ENCODE measurements around the gene PUM2.
"Not testable (repeated sequence)": the region's sequence is repeated elsewhere in the genome, so short reads cannot be mapped to it uniquely, and the experiment has no call there.

The PUM2 gene

GRCh38 chr2:20235655-20236305, 114.9 kb downstream of the PUM2 start:
- no peak for DNase-seq (ENCODE audit: low spot score in 2 of 2)
- Histone ChIP-seq H3K36me3 (replicated peaks) (no peaks in the 10 kb centered on the region), H3K9me3 (peaks cover 3% of the 10 kb centered on the region; the same call in 1 of the 2 replicates), H3K4me3 (no peak overlapping the region), H3K27me3 (ENCODE audit: low read depth) (0 out of 2 replicates have a peak, but pooled peaks cover 3% of the 10 kb centered on the region), H3K4me1 (no peaks in the 10 kb centered on the region)
- in situ Hi-C loops (cut with MboI; ENCODE audit: low sequenced_read_pairs) = no loop called here

GRCh38 chr2:20234597-20234996, 116.0 kb downstream of the PUM2 start:
- H3K36me3 ChIP-seq (replicated peaks); H3K4me3 ChIP-seq; H3K9me3 ChIP-seq; H3K27me3 ChIP-seq (ENCODE audit: low read depth); H3K4me1 ChIP-seq; in situ Hi-C loops (cut with MboI; ENCODE audit: low sequenced_read_pairs); DNase-seq (ENCODE audit: low spot score in 2 of 2): not testable (repeated sequence)

GRCh38 chr2:20232837-20233207, 117.8 kb downstream of the PUM2 start:
- Histone ChIP-seq H3K36me3 (replicated peaks) (no peaks in the 10 kb centered on the region), H3K27me3 (ENCODE audit: low read depth) (0 out of 2 replicates have a peak, but pooled peaks cover 3% of the 10 kb centered on the region), H3K4me1 (no peaks in the 10 kb centered on the region), H3K9me3 (peaks cover under 1% of the 10 kb centered on the region; the same call in 1 of the 2 replicates), H3K4me3 (no peak overlapping the region)
- in situ Hi-C loops (cut with MboI; ENCODE audit: low sequenced_read_pairs) = no loop called here
- peak in 1 of 2 experiments; percentile 3 for DNase-seq (ENCODE audit: low spot score in 2 of 2)

DNA sequence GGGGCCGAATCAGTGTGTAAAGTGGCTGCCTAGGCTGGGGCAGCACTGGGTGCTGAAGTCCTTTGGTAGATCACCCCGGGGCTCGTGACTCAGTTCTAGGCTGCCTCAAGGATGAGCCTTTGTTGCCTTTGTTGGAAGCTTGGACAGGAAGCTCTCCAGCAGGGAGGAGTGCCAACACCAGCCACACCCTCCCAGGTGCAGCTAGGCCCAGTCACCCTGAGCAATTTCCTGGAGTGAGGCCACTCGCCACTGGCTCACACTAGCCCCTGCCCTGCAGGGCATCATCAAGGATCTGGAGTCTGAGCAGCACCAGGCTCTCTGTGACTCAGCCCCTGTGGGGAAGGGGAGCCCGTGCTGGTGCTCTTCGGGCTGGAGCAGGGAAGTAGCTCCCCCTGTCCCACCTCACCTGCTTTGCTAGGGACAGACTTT, 119.0 kb downstream of the PUM2 start:
- peak in 1 of 2 experiments; percentile 7 for DNase-seq (ENCODE audit: low spot score in 2 of 2)
- no peaks in the 10 kb centered on the region for H3K4me1 ChIP-seq
- no peaks in the 10 kb centered on the region for H3K9me3 ChIP-seq
- no peaks in the 10 kb centered on the region for H3K27me3 ChIP-seq (ENCODE audit: low read depth)
- in situ Hi-C loops (cut with MboI; ENCODE audit: low sequenced_read_pairs) = no loop called here
- no peaks in the 10 kb centered on the region for H3K36me3 ChIP-seq (replicated peaks)
- no peak overlapping the region for H3K4me3 ChIP-seq

DNA sequence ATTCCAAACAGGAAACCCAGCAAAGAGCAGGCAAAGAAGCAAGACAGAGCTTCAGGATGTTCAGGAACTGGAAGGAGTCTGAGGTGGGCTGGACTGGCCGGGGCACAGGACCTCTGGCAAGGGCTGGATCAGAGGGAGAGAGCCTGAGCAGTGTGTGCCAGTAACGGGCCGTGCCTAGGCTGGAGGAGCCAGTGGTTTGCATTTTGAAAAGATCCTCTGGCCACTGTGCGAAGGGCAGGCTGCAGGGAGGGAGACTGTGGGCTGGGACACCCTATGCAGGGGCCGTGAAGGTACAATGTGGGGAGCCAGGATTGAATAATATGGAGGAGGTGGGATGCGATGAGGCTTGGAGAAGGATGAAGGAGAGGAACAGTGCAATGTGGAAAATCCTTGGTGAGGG, 119.5 kb downstream of the PUM2 start:
- H3K9me3 ChIP-seq = no peaks in the 10 kb centered on the region
- H3K36me3 ChIP-seq (replicated peaks) = no peaks in the 10 kb centered on the region
- H3K4me1 ChIP-seq = no peaks in the 10 kb centered on the region
- H3K27me3 ChIP-seq (ENCODE audit: low read depth) = no peaks in the 10 kb centered on the region
- DNase-seq (ENCODE audit: low spot score in 2 of 2) = peak in 1 of 2 experiments; percentile 5
- in situ Hi-C loops (cut with MboI; ENCODE audit: low sequenced_read_pairs) = no loop called here
- H3K4me3 ChIP-seq = no peak overlapping the region

DNA sequence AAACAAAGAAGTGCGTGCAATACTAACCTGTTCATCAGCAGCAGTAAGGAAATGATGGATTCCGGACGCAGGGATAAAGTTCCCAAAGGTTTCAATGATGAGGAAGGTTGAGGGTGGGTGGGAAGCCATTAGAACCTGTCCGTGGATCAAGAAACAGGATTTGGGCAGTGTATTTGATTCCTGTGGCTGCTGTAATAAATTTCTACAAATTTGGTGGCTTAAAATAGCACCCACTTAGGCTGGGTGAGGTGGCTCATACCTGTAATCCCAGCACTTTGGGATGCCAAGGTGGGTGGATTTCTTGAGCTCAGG, 120.6 kb downstream of the PUM2 start:
- DNase-seq (ENCODE audit: low spot score in 2 of 2) = no peak
- in situ Hi-C loops (cut with MboI; ENCODE audit: low sequenced_read_pairs) = no loop called here
- Histone ChIP-seq H3K27me3 (ENCODE audit: low read depth) (no peaks in the 10 kb centered on the region), H3K4me1 (peaks cover 3% of the 10 kb centered on the region; the same call in 1 of the 2 replicates), H3K9me3 (no peaks in the 10 kb centered on the region), H3K4me3 (no peak overlapping the region), H3K36me3 (replicated peaks) (no peaks in the 10 kb centered on the region)

- in situ Hi-C loops (cut with MboI; ENCODE audit: low sequenced_read_pairs) = no loop called here
- H3K4me3 ChIP-seq = no peak overlapping the region
Measured at GRCh38 chr2:20229322-20230113, 121.1 kb downstream of the PUM2 start.

DNA sequence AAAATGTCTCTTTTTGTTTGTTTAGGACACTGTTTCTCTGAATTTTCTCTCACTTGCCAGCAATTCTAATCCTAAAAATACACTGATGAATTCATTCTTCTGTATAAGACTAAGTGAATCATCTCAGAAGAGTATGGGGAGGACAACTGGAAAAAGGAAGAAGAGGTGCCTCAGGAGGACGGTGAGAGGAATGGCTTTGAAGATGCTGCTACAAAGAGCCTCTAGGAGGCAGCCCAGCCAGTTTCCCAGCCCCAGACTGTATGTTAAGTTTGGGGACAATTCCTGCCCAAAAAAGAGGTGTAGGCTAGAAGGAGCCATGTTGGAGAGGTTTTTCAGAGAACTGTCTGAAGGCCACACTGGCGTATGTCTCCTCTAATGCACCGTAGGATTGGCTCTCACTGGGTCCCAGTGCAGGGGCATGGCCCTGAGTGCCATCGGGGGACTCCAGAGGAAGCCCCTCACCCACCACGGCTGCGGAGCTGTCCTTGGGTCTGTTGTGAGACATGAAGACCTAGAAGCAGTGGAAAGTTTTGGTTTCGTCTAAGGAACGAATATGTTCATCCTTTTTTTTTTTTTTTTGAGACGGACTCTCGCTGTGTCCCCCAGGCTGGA, 122.6 kb downstream of the PUM2 start:
- DNase-seq (ENCODE audit: low spot score in 2 of 2) = no peak
- Histone ChIP-seq H3K36me3 (replicated peaks) (no peaks in the 10 kb centered on the region), H3K4me1 (peaks cover 3% of the 10 kb centered on the region; the same call in 1 of the 2 replicates), H3K4me3 (no peak overlapping the region), H3K9me3 (no peaks in the 10 kb centered on the region), H3K27me3 (ENCODE audit: low read depth) (no peaks in the 10 kb centered on the region)
- in situ Hi-C loops (cut with MboI; ENCODE audit: low sequenced_read_pairs) = no loop called here

More at GRCh38 chr2:20229322-20230113, 121.1 kb downstream of the PUM2 start:
- H3K4me1 ChIP-seq = peaks cover 3% of the 10 kb centered on the region; the same call in 1 of the 2 replicates
- no peaks in the 10 kb centered on the region for H3K36me3 ChIP-seq (replicated peaks)
- no peak for DNase-seq (ENCODE audit: low spot score in 2 of 2)
- no peaks in the 10 kb centered on the region for H3K27me3 ChIP-seq (ENCODE audit: low read depth)
- no peaks in the 10 kb centered on the region for H3K9me3 ChIP-seq

- H3K4me3 ChIP-seq = no peak overlapping the region
- no peaks in the 10 kb centered on the region for H3K27me3 ChIP-seq (ENCODE audit: low read depth)
- DNase-seq (ENCODE audit: low spot score in 2 of 2) = no peak
- H3K9me3 ChIP-seq = no peaks in the 10 kb centered on the region
- in situ Hi-C loops (cut with MboI; ENCODE audit: low sequenced_read_pairs) = no loop called here
- H3K4me1 ChIP-seq = peaks cover 12% of the 10 kb centered on the region
- no peaks in the 10 kb centered on the region for H3K36me3 ChIP-seq (replicated peaks)
Measured at GRCh38 chr2:20226152-20226545, 124.5 kb downstream of the PUM2 start.

DNA sequence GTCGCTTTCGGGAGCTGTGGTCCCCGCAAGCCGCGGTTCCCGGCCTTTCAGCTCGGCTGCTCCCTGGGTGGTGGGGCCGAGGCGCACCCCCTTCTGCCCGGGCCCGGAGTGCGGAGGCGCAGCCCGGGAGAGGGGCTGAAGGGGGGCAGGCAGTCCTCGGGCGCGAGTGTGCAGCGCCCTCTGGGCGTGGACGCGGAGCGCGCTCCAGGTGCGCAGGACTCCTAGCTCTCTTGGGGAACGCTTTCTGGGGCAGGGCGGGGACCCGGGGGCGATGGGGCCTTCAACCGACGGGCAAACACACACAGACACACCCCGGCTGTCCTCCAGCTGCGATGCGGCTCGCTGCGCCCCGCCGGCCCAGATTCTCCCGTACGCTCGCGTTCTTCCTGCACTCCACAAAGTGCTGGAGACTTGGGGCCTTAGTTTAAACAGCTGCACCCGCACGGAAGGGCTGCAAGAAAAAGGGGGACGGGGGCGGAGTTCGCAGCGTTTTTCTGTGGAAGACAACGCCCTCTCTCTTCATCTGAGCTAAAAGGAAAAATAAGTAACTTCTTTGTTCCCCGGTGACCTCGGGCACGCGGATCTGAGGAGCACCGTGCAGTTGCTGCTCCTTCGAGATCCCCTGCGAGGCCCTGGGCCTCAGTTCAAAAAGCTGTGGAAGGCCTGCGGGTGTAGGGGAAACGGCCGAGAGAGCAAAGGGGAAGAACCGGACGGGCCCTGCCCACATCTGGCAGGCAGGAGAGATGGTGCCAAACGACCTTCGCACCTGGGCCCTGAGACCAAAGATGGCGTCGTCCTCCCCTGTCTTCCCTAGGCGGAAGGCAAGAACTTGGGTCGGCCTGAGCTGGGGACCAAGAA, 125.1 kb downstream of the PUM2 start:
- H3K4me3 ChIP-seq = peak overlapping the region; percentile 60
- H3K4me1 ChIP-seq = peaks cover 12% of the 10 kb centered on the region
- H3K36me3 ChIP-seq (replicated peaks) = no peaks in the 10 kb centered on the region
- in situ Hi-C loops (cut with MboI; ENCODE audit: low sequenced_read_pairs) = no loop called here
- peak; percentile 50 to 82 for DNase-seq (ENCODE audit: low spot score in 2 of 2)
- H3K9me3 ChIP-seq = no peaks in the 10 kb centered on the region
- no peaks in the 10 kb centered on the region for H3K27me3 ChIP-seq (ENCODE audit: low read depth)

- H3K4me1 ChIP-seq = peaks cover 12% of the 10 kb centered on the region
- H3K9me3 ChIP-seq = no peaks in the 10 kb centered on the region
- peak within 1 kb of the TSS; percentile 60 for H3K4me3 ChIP-seq
- in situ Hi-C loops (cut with MboI; ENCODE audit: low sequenced_read_pairs) = no loop called here
- no peaks in the 10 kb centered on the region for H3K27me3 ChIP-seq (ENCODE audit: low read depth)
- peak; percentile 71 to 87 for DNase-seq (ENCODE audit: low spot score in 2 of 2)
- H3K36me3 ChIP-seq (replicated peaks) = no peaks in the 10 kb centered on the region
Measured at GRCh38 chr2:20224716-20225293, 125.8 kb downstream of the PUM2 start, which contains the start of gene SDC1. TSS of gene SDC1 (minus strand) at chr2:20225130. CDS start at chr2:20224867, 263 bp downstream.

GRCh38 chr2:20224164-20224715, 126.4 kb downstream of the PUM2 start:
- no peaks in the 10 kb centered on the region for H3K36me3 ChIP-seq (replicated peaks)
- in situ Hi-C loops (cut with MboI; ENCODE audit: low sequenced_read_pairs) = no loop called here
- H3K27me3 ChIP-seq (ENCODE audit: low read depth) = no peaks in the 10 kb centered on the region
- peak in 1 of 2 experiments; percentile 43 for DNase-seq (ENCODE audit: low spot score in 2 of 2)
- H3K4me3 ChIP-seq = peak overlapping the region; percentile 60
- peaks cover 12% of the 10 kb centered on the region for H3K4me1 ChIP-seq
- no peaks in the 10 kb centered on the region for H3K9me3 ChIP-seq

All from HAP-1 (cell line).